Neural cell (in vitro differentiated cells): ENCODE data around the gene CFAP92. TPM values are rescaled to one million over a fixed set of nuclear protein-coding genes. Genes with fewer than 3 reads are reported as not detected.

Experiments used
- H2AFZ ChIP-seq: fragments of 200-600, 300-800 bp; sonication (generic), shearing (Covaris generic); 2 replicates; pipeline ENCODE4 v1.6.0; 2014; ENCODE audit warnings: low read depth, mild to moderate bottlenecking, antibody characterized with exemption, low read length, moderate library complexity
- H3F3A ChIP-seq: fragments of 200-600 bp; shearing (Covaris generic); 2 replicates; pipeline ENCODE4 v1.6.1; 2016; ENCODE audit warnings: mild to moderate bottlenecking, moderate library complexity, mixed read lengths, antibody characterized with exemption, low read length; ENCODE audit not compliant: insufficient read depth, poor library complexity, severe bottlenecking
- H3K27ac ChIP-seq: fragments of 200-600, 300-800 bp; sonication (generic), shearing (Covaris generic); 2 replicates; pipeline ENCODE4 v1.5.1; 2014; ENCODE audit warnings: mild to moderate bottlenecking, low read length, moderate library complexity
- H3K27me3 ChIP-seq: fragments of 300-800, 200-600 bp; sonication (generic), shearing (Covaris generic); 2 replicates; pipeline ENCODE4 v1.6.0; 2014; ENCODE audit warnings: mild to moderate bottlenecking, low read depth, low read length, moderate library complexity; ENCODE audit not compliant: insufficient read depth
- H3K36me3 ChIP-seq: fragments of 300-800, 200-600 bp; sonication (generic), shearing (Covaris generic); 2 replicates; pipeline ENCODE4 v1.5.1; 2014; ENCODE audit warnings: mild to moderate bottlenecking, antibody characterized with exemption, low read length, moderate library complexity; ENCODE audit not compliant: insufficient read depth
- H3K4me2 ChIP-seq: fragments of 300-800, 200-600 bp; sonication (generic), shearing (Covaris generic); 2 replicates; pipeline ENCODE4 v1.6.0; 2014; ENCODE audit warnings: mild to moderate bottlenecking, low read length
- H3K4me3 ChIP-seq: fragments of 300-800, 200-600 bp; sonication (generic), shearing (Covaris generic); 2 replicates; pipeline ENCODE4 v1.5.1; 2014; ENCODE audit warnings: mild to moderate bottlenecking, low read length, moderate library complexity
- H3K79me2 ChIP-seq: fragments of 200-600 bp; shearing (Covaris generic); replicated peaks from 2 replicates; pipeline ENCODE4 v1.6.0; 2014; ENCODE audit warnings: mild to moderate bottlenecking, low read length, moderate library complexity; ENCODE audit not compliant: insufficient read depth
- H3K9ac ChIP-seq: fragments of 300-800, 200-600 bp; sonication (generic), shearing (Covaris generic); 2 replicates; pipeline ENCODE4 v1.6.1; 2016; ENCODE audit warnings: mild to moderate bottlenecking, low read length, mixed read lengths
- H3K9me2 ChIP-seq: fragments of 200-600 bp; shearing (Covaris generic); 2 replicates; pipeline ENCODE4 v1.6.1; 2016; ENCODE audit warnings: mild to moderate bottlenecking, low read length, mixed read lengths; ENCODE audit not compliant: insufficient read depth
- H3K9me3 ChIP-seq: fragments of 200-600, 300-800 bp; sonication (generic), shearing (Covaris generic); 2 replicates; pipeline ENCODE4 v1.6.1; 2016; ENCODE audit warnings: mild to moderate bottlenecking, mixed run types, low read length, moderate library complexity, mixed read lengths
- H4K20me1 ChIP-seq: fragments of 200-600 bp; shearing (Covaris generic); 2 replicates; pipeline ENCODE4 v1.6.1; 2016; ENCODE audit warnings: mild to moderate bottlenecking, mixed run types; ENCODE audit not compliant: insufficient read depth
- CTCF ChIP-seq: fragments of 450-650 bp; IDR thresholded peaks from 2 replicates; pipeline ENCODE4 v1.5.1; 2014; ENCODE audit warnings: antibody characterized with exemption, mild to moderate bottlenecking, moderate library complexity; ENCODE audit not compliant: poor library complexity, severe bottlenecking
- EP300 ChIP-seq: fragments of 450-650 bp; conservative IDR thresholded peaks from 2 replicates; pipeline ENCODE4 v1.6.1; 2014; ENCODE audit warnings: antibody characterized with exemption, mild to moderate bottlenecking, moderate library complexity; ENCODE audit not compliant: poor library complexity, severe bottlenecking
- EZH2 ChIP-seq: fragments of 200-600, 300-800 bp; shearing (Covaris generic), sonication (generic); IDR thresholded peaks from 2 replicates; pipeline ENCODE4 v1.6.1; 2014; ENCODE audit warnings: antibody characterized with exemption, low read length, borderline replicate concordance, mild to moderate bottlenecking; ENCODE audit not compliant: insufficient read depth, poor library complexity, severe bottlenecking
- MXI1 ChIP-seq: fragments of 450-650 bp; conservative IDR thresholded peaks from 2 replicates; pipeline ENCODE4 v1.6.1; 2014; ENCODE audit warnings: antibody characterized with exemption, mild to moderate bottlenecking; ENCODE audit not compliant: poor library complexity, severe bottlenecking
- POLR2AphosphoS5 ChIP-seq: IDR thresholded peaks from 2 replicates; pipeline ENCODE4 v1.6.1; 2012
- RAD21 ChIP-seq: fragments of 450-650 bp; conservative IDR thresholded peaks from 2 replicates; pipeline ENCODE4 v1.6.1; 2014; ENCODE audit warnings: antibody characterized with exemption, mild to moderate bottlenecking, moderate library complexity
- REST ChIP-seq: IDR thresholded peaks from 2 replicates; pipeline ENCODE4 v1.6.1; 2012; ENCODE audit warnings: borderline replicate concordance
- SMC3 ChIP-seq: fragments of 450-650 bp; conservative IDR thresholded peaks from 2 replicates; pipeline ENCODE4 v1.6.1; 2014; ENCODE audit warnings: antibody characterized with exemption, mild to moderate bottlenecking, moderate library complexity; ENCODE audit not compliant: poor library complexity
- polyA plus RNA-seq: library from polyadenylated mRNA; depleted of rRNA; stranded (reverse); fragments of >200 nt; gene quantifications from 2 replicates; pipeline ENCODE4 v1.2.3, GENCODE V29; 2014

Gene CFAP92
- polyA plus RNA-seq, 1 donor from 2014 or later: 0.69 TPM

GRCh38 chr3:128971421-128972100 is 22.3 kb downstream of the CFAP92 start:
- Histone ChIP-seq H3K79me2 (no peaks in the 10 kb centered on the region), H3K27me3 (no peaks in the 10 kb centered on the region), H3K4me2 (no peak overlapping the region), H3K9me3 (no peaks in the 10 kb centered on the region), H3K9me2 (no peaks in the 10 kb centered on the region), H3F3A (no peaks in the 10 kb centered on the region), H2AFZ (no peak overlapping the region), H3K4me3 (no peak overlapping the region), H4K20me1 (no peaks in the 10 kb centered on the region), H3K27ac (no peak overlapping the region), H3K9ac (no peak overlapping the region), H3K36me3 (no peaks in the 10 kb centered on the region)
- TF ChIP-seq REST (no peak), EP300 (no peak), RAD21 (no peak), MXI1 (no peak), POLR2AphosphoS5 (no peak), SMC3 (no peak), CTCF (no peak), EZH2 (no peak)

- Histone ChIP-seq H3K4me3 (no peak overlapping the region), H3K36me3 (no peaks in the 10 kb centered on the region), H3K79me2 (no peaks in the 10 kb centered on the region), H3K27me3 (no peaks in the 10 kb centered on the region), H3K4me2 (no peak overlapping the region), H3K9me2 (no peaks in the 10 kb centered on the region), H3K9me3 (no peaks in the 10 kb centered on the region), H3K27ac (no peak overlapping the region), H4K20me1 (no peaks in the 10 kb centered on the region), H3F3A (no peaks in the 10 kb centered on the region), H3K9ac (no peak overlapping the region), H2AFZ (no peak overlapping the region)
- TF ChIP-seq EZH2 (no peak), MXI1 (no peak), EP300 (no peak)
These were observed 23.2 kb downstream of the CFAP92 start for GRCh38 chr3:128970740-128971047.
